Astrocyte (in vitro differentiated cells and primary cell): Measurements from ENCODE around the gene ANKRD60.

Source experiments
- CTCF ChIP-seq: IDR thresholded peaks from 2 replicates; pipeline ENCODE4 v1.5.1; 2011; ENCODE audit warnings: low read depth, mild to moderate bottlenecking, inconsistent platforms, low read length, moderate library complexity; ENCODE audit not compliant: insufficient read depth
- EZH2 ChIP-seq: IDR thresholded peaks from 2 replicates; pipeline ENCODE4 v1.6.1; 2012; ENCODE audit warnings: mild to moderate bottlenecking, low read length, inconsistent platforms; ENCODE audit not compliant: insufficient read depth

- TF ChIP-seq CTCF (no peak), EZH2 (no peak)
These were observed 48.7 kb upstream of the ANKRD60 start for GRCh38 chr20:58277107-58277506.
